Pancreas (tissue), 10 donors: ENCODE results near the gene GREB1L. TPM values are rescaled to one million over a fixed set of nuclear protein-coding genes. Genes with fewer than 3 reads are reported as not detected.

Experiments used
- ATAC-seq, 4 donors: fragments of 200-7000 bp; cut with Tn5 transposase; one replicate each; pipeline versions ENCODE4 v1.8.0 to v1.9.1; 2020; ENCODE audit warnings: mild to moderate bottlenecking in 4 of 4, moderate library complexity in 4 of 4
- DNase-seq, 6 donors: peaks; one replicate each; pipeline ENCODE4 v3.0.0-alpha.2; 2020
- FAIRE-seq: peaks from 2 replicates; lab custom pipeline; 2012; peaks lifted over from hg19 to GRCh38; lab: Jason Lieb, UNC
- H3K27ac ChIP-seq, 4 donors: fragments of 200-600 bp; sonication (generic); 1 replicate in 3 of 4; 2 replicates in 1 of 4; pipeline versions ENCODE4 v1.5.0 to v1.8.0; 2020
- H3K27me3 ChIP-seq, 4 donors: fragments of 200-600 bp; one replicate each; pipeline ENCODE4 v1.8.0; 2021
- H3K36me3 ChIP-seq, 3 donors: fragments of 200-600 bp; sonication (generic) in 1 of 3; one replicate each; pipeline versions ENCODE4 v1.5.0 to v1.8.0; 2020 to 2021
- H3K4me1 ChIP-seq, 3 donors: fragments of 200-600 bp; one replicate each; pipeline ENCODE4 v1.8.0; 2021
- H3K4me3 ChIP-seq, 4 donors: fragments of 200-600 bp; sonication (generic) in 2 of 4; one replicate each; pipeline versions ENCODE4 v1.5.0 to v1.8.0; 2020 to 2021
- H3K9me3 ChIP-seq, 4 donors: fragments of 200-600 bp; one replicate each; pipeline ENCODE4 v1.8.0; 2021
- CTCF ChIP-seq, 4 donors: fragments of 200-600 bp; sonication (generic) in 3 of 4; IDR thresholded peaks; one replicate each; pipeline versions ENCODE4 v1.5.0 to v1.8.0; 2021; ENCODE audit warnings: antibody characterized with exemption in 4 of 4
- WGBS, 2 donors: extraction: QIAGEN DNeasy Blood & Tissue Kit; methylation state at CpG; one replicate each; pipeline ENCODE4 v1.1.7; 2013; 5-methylcytosine and 5-hydroxymethylcytosine counted together
- intact Hi-C, 3 donors: fragments of 100-400 bp; cut with DNase I; formaldehyde crosslinking; loops; one replicate each; pipeline versions ENCODE4 v1.11.1 to v1.14.2; 2022
- polyA plus RNA-seq, 2 donors: library from polyadenylated mRNA; stranded (reverse); fragments of 200-250 nt; gene quantifications; one replicate each; pipeline ENCODE4 v1.2.3, GENCODE V29; 2013
- total RNA-seq, 6 donors: library from RNA; stranded (reverse); fragmentation: NEBNext Ultra II Directional in 4 of 6; extraction: Animal tissue kit (Norgen Biotek cat#: 25700) in 4 of 6; gene quantifications; one replicate each; pipeline versions ENCODE4 v1.2.1 to v1.2.4, GENCODE V29; 2021 to 2023
- donor health status: healthy with polysubstance abuse.
- donor health status: DM: no; HTN: no; CAD: no; lungs with moderate emphysema.
- donor health status: DM: no; HTN: no; CAD: no.
- donor health status: control.
- donor health status: control.
- donor health status: Bipolar disorder and iron deficiency.
- donor health status: DM: yes; HTN: yes; CAD: no.
- donor health status: DM: no; HTN: no; CAD: no.
- donor health status: DM: no; HTN: no; CAD: no.
- donor health status: DM: yes; HTN: yes; CAD: no.

The GREB1L gene
- total and polyA plus RNA-seq, 8 donors, result 0.03 to 0.34 (median 0.19) TPM; not detected in 2

- Histone ChIP-seq H3K27me3 (no peaks in the 10 kb centered on the region), H3K4me3 (no peak overlapping the region), H3K36me3 (peaks cover 0 to 21% (median 0%) of the 10 kb centered on the region in 3 donors), H3K9me3 (no peaks in the 10 kb centered on the region), H3K4me1 (no peaks in the 10 kb centered on the region), H3K27ac (peak overlapping the region in 2 of 4 donors; percentile 13 to 53)
- peak in 3 of 6 donors; percentile 18 to 61 (median 45) for DNase-seq
- no peak for FAIRE-seq
- intact Hi-C loops, result no loop called here
- TF ChIP-seq CTCF (IDR thresholded peaks at IDR 0.05), result no peak
- WGBS, 2 donors, result 44 to 59% methylated on average over 6 of the region's 6 CpGs
- ATAC-seq, result peak; percentile 59 to 83 (median 66)
Observed at GRCh38 chr18:21557607-21558253, 315.7 kb downstream of the GREB1L start.

DNA sequence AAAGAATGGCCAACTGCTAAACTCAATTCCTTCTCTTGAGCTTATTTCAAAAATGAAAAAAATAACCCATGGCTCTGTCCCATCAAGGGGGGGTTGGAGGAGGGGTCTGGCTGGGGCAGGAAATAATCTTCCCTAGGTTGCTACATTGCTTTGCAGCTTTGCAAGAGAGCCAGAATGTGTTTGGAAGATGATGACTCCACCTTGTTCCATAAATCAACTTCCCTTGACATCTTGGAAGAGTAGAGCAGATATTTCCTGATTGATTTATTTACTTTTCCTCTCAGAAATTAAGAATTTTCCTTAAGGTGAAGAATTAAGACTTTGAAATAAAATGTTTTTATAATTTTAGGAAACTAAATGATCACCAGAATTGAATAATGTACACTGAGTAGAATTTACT lies 317.2 kb downstream of the GREB1L start:
- ATAC-seq (no peak), FAIRE-seq (no peak), DNase-seq (no peak)
- Histone ChIP-seq H3K36me3 (peaks cover 0 to 34% (median 4%) of the 10 kb centered on the region in 3 donors), H3K4me3 (no peak overlapping the region), H3K27me3 (no peaks in the 10 kb centered on the region), H3K4me1 (no peaks in the 10 kb centered on the region), H3K27ac (no peak overlapping the region), H3K9me3 (no peaks in the 10 kb centered on the region)
- intact Hi-C loops, result no loop called here
- TF ChIP-seq CTCF (IDR thresholded peaks at IDR 0.05), result no peak

- Histone ChIP-seq H3K36me3 (peaks cover 0 to 31% (median 0%) of the 10 kb centered on the region in 3 donors), H3K4me1 (no peaks in the 10 kb centered on the region), H3K27ac (no peak overlapping the region), H3K27me3 (no peaks in the 10 kb centered on the region), H3K9me3 (no peaks in the 10 kb centered on the region), H3K4me3 (no peak overlapping the region)
- no peak for FAIRE-seq
- TF ChIP-seq CTCF (IDR thresholded peaks at IDR 0.05), result no peak
- no peak for ATAC-seq
- intact Hi-C loops, result no loop called here
- DNase-seq, result no peak
Observed at GRCh38 chr18:21571772-21572171, 329.7 kb downstream of the GREB1L start.

Other genes with a start within 250 kb of the GREB1L start
- 10 to 100 TPM; 11.1 to 25.1 (median 13.7) TPM for gene ROCK1, start 130.4 kb upstream of the GREB1L start, total RNA-seq
- gene ROCK1, start 130.4 kb upstream of the GREB1L start, polyA plus RNA-seq, result 1 to 10 TPM; 6.1 to 9.3 TPM